Stomach smooth muscle (tissue), 2 donors: ENCODE measurements around the gene CR1.
"Not testable (repeated sequence)": the region's sequence is repeated elsewhere in the genome, so short reads cannot be mapped to it uniquely, and the experiment has no call there.

ENCODE experiments used
- H3K27ac ChIP-seq: one replicate; pipeline ENCODE4 v1.7.0; 2013; ENCODE audit warnings: mild to moderate bottlenecking, low read length, inconsistent platforms
- H3K27me3 ChIP-seq, 2 donors: one replicate each; pipeline ENCODE4 v1.7.0; 2013; ENCODE audit warnings: low read length in 2 of 2; ENCODE audit not compliant: insufficient read depth in 2 of 2, control insufficient read depth in 1 of 2
- H3K36me3 ChIP-seq, 2 donors: one replicate each; pipeline ENCODE4 v1.7.0; 2013; ENCODE audit warnings: low read length in 2 of 2; ENCODE audit not compliant: control insufficient read depth in 2 of 2, insufficient read depth in 2 of 2
- H3K4me1 ChIP-seq: one replicate; pipeline ENCODE4 v1.7.0; 2013; ENCODE audit warnings: low read length; ENCODE audit not compliant: control insufficient read depth, insufficient read depth
- H3K4me3 ChIP-seq, 2 donors: one replicate each; pipeline ENCODE4 v1.7.0; 2013; ENCODE audit warnings: low read length in 2 of 2
- H3K9ac ChIP-seq, 2 donors: one replicate each; pipeline ENCODE4 v1.7.0; 2013; ENCODE audit warnings: low read length in 2 of 2, mild to moderate bottlenecking in 1 of 2
- H3K9me3 ChIP-seq, 2 donors: one replicate each; pipeline ENCODE4 v1.7.0; 2013; ENCODE audit warnings: low read length in 2 of 2; ENCODE audit not compliant: control insufficient read depth in 2 of 2
- donor health status: healthy.
- donor health status: Pancreatic carcinoma.

The CR1 gene

DNA sequence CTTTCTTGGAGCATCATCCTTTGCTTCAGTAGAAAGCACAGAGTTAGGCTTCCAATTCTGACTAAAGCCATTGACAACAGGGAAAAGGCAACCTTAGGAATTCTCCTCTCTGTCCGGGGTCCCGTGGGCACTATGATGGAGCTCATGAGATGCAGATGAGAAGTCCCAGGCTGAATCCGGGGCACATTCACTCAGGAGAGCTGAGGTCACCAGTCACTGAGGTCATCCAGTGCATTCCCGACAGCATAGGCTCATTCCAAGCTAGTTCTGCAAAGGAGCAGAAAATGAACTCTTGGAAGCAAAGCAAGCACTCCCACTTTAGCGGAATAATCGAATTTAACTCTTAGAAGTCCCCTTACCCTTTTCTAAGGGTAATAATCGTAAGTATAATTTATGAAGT lies 6.8 kb downstream of the CR1 start:
- H3K4me3 ChIP-seq: no peak overlapping the region
- H3K9ac ChIP-seq: no peak overlapping the region
- peaks cover 0 to 6% of the 10 kb centered on the region in 2 donors for H3K27me3 ChIP-seq
- no peaks in the 10 kb centered on the region for H3K9me3 ChIP-seq
- H3K4me1 ChIP-seq: no peaks in the 10 kb centered on the region
- no peaks in the 10 kb centered on the region for H3K36me3 ChIP-seq
- H3K27ac ChIP-seq: no peak overlapping the region

GRCh38 chr1:207503950-207504349 lies 8.0 kb downstream of the CR1 start:
- H3K27me3 ChIP-seq: peaks cover 0 to 3% of the 10 kb centered on the region in 2 donors
- H3K9me3 ChIP-seq: no peaks in the 10 kb centered on the region
- no peak overlapping the region for H3K9ac ChIP-seq
- H3K4me1 ChIP-seq: no peaks in the 10 kb centered on the region
- H3K36me3 ChIP-seq: no peaks in the 10 kb centered on the region
- no peak overlapping the region for H3K27ac ChIP-seq
- H3K4me3 ChIP-seq: no peak overlapping the region

- Histone ChIP-seq H3K36me3 (no peaks in the 10 kb centered on the region), H3K9ac (no peak overlapping the region), H3K27ac (no peak overlapping the region), H3K27me3 (peaks cover 0 to 3% of the 10 kb centered on the region in 2 donors), H3K4me3 (no peak overlapping the region), H3K4me1 (no peaks in the 10 kb centered on the region), H3K9me3 (no peaks in the 10 kb centered on the region)
Measured at GRCh38 chr1:207504438-207504837, 8.5 kb downstream of the CR1 start.

- Histone ChIP-seq H3K9ac (no peak overlapping the region), H3K27ac (no peak overlapping the region), H3K36me3 (no peaks in the 10 kb centered on the region), H3K27me3 (no peaks in the 10 kb centered on the region), H3K9me3 (no peaks in the 10 kb centered on the region), H3K4me3 (no peak overlapping the region), H3K4me1 (no peaks in the 10 kb centered on the region)
Measured at GRCh38 chr1:207510444-207510843, 14.5 kb downstream of the CR1 start.

- Histone ChIP-seq H3K27me3 (no peaks in the 10 kb centered on the region), H3K9me3 (no peaks in the 10 kb centered on the region)
Measured at GRCh38 chr1:207514890-207515289, 18.9 kb downstream of the CR1 start.

DNA sequence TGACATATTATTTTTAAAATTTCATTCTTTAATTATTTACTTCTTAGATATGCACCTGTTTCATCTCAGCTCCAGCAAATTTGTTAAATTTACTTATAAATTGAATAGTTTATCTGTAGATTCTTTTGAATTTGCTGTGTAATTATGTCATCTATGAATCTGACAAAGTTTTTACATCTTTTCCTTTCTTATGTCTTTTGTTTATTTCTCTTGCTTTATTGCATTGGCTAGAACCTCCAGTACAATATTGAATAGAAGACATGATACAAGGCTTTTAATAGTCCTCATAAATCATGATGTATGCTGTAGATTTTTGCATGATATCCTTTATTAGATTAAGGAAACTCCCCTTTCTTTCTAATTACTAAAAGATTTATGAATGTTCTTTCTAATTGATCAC lies 20.8 kb downstream of the CR1 start:
- no peak overlapping the region for H3K9ac ChIP-seq
- H3K4me1 ChIP-seq: no peaks in the 10 kb centered on the region
- H3K9me3 ChIP-seq: no peaks in the 10 kb centered on the region
- no peak overlapping the region for H3K4me3 ChIP-seq
- H3K27ac ChIP-seq: no peak overlapping the region
- peaks cover 0 to 2% of the 10 kb centered on the region in 2 donors for H3K27me3 ChIP-seq
- no peaks in the 10 kb centered on the region for H3K36me3 ChIP-seq

More at GRCh38 chr1:207514890-207515289, 18.9 kb downstream of the CR1 start:
- Histone ChIP-seq H3K4me1 (no peaks in the 10 kb centered on the region), H3K27ac (no peak overlapping the region), H3K36me3 (no peaks in the 10 kb centered on the region), H3K9ac (no peak overlapping the region), H3K4me3 (no peak overlapping the region)

DNA sequence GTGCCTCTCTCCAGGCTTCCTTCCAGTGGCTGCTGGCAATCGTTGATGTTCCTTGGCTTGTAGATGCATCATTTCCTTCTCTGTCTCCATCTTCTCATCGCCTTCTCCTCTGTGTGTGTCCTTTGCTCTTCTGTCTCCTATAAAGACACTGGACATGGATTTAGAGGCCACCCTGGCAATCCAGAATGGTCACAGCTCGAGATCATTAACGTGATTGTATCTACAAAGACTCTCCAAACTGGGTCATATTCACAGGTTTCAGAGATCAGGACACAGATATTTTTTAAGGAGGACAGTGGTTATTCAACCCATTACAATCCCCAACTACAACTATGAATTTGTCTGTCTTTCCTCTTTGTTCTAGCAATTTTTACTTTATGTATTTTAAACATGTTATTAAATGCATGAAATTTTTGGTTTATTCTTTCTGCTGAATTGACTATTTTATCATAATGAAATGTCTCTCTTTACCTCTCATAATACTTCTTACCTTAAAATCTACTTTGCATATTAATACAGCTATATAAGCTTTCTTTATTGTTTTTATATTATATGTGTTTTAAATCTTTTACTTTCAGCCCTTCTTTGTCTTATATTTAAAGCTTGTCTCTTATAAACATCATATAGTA lies 22.8 kb downstream of the CR1 start:
- Histone ChIP-seq H3K27me3 (peaks cover 0 to 2% of the 10 kb centered on the region in 2 donors), H3K36me3 (no peaks in the 10 kb centered on the region), H3K9ac (no peak overlapping the region), H3K27ac (no peak overlapping the region), H3K4me3 (no peak overlapping the region), H3K4me1 (no peaks in the 10 kb centered on the region), H3K9me3 (no peaks in the 10 kb centered on the region)

DNA sequence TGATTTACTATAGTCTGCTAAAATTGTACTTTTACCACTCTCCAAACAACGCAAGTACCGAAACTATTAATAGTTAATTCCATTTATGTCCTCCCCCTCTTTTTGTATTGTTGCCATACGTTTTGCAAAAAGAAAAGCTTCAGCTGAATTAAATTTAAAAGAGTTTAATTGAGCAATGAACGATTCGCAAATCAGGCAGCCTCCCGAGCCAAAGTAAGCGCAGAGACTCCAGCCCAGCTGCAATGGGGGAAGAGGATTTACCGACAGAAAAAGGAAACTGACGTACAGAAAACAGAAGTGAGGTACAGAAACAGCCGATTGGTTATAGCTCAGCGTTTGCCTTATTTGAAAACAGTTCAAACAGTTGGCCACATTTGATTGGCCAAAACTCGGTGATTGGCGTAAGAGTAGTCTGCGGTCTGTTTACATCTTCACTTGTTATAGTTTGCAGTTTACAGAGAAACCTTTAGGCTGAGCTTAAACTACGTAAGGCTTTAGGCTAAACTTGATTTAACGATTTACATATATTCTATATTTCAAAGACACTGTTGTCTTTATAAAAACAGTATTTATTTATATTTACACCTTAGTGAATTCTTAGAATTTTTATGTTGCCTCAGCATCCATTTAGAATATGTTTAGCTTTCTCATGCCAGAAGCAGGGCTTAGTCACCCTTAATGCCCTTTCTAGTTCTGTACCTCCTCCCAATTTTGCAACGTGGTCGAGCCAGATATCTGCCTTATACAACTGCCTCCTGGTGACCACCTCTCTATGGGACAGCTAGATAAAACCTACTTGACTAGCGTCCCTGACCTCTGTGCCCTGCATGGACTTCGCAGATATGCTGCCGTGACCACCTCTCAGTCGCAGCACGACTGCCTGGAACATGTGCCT lies 23.8 kb downstream of the CR1 start:
- H3K27ac ChIP-seq: no peak overlapping the region
- H3K27me3 ChIP-seq: peaks cover 0 to 2% of the 10 kb centered on the region in 2 donors
- no peaks in the 10 kb centered on the region for H3K9me3 ChIP-seq
- no peak overlapping the region for H3K9ac ChIP-seq
- no peaks in the 10 kb centered on the region for H3K36me3 ChIP-seq
- H3K4me3 ChIP-seq: no peak overlapping the region
- no peaks in the 10 kb centered on the region for H3K4me1 ChIP-seq

DNA sequence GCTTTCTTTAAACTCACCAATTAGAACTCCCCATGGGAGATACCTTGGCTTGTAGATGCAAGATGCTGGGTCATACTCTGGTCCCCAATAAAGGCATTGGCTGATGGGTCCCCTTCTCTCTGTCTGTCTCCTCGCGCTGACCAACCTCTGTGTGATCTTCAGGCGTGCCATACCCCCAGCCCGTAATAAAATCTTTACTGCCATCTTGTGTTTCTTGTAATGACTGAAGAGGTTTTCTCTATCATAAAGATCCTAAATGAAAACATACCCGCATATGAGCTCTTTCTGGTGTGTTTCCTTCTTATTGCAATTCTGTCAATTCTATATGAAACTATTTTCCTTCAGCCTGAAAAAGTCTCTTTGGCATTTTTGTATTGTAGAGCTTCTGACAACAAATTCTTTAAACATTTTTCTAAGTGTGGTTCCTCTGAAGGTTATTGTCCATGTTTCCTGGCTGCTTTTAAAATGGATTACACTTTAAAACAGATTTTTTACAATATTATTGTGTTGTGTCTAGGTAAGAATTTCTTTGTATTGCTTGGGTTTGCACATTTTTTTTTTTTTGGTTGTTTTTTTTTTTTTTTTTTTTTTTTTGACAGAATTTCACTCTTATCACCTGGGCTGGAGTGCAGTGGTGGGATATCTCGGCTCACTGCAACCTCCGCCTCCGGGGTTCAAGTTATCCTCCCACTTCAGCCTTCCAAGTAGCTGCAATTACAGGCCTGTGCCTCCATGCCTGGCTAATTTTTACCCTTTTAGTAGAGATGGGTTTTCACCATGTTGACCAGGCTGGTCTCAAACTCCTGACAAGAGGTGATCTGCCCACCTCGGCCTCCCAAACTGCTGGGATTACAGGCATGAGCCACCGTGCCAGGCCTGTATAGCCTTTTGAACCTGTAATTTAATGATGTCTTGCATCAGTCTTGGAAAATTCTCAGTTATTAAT lies 24.7 kb downstream of the CR1 start:
- not testable (repeated sequence) for H3K36me3 ChIP-seq, H3K4me3 ChIP-seq, H3K9ac ChIP-seq, H3K9me3 ChIP-seq, H3K27ac ChIP-seq, H3K27me3 ChIP-seq, H3K4me1 ChIP-seq

GRCh38 chr1:207525239-207525638 lies 29.3 kb downstream of the CR1 start:
- H3K27ac ChIP-seq, H3K9me3 ChIP-seq, H3K4me3 ChIP-seq, H3K4me1 ChIP-seq, H3K27me3 ChIP-seq, H3K9ac ChIP-seq, H3K36me3 ChIP-seq: not testable (repeated sequence)
